Tibial artery (tissue), 4 donors: ENCODE data around the gene ZNF37A.
"Not testable (repeated sequence)": the region's sequence is repeated elsewhere in the genome, so short reads cannot be mapped to it uniquely, and the experiment has no call there.

Source experiments
- DNase-seq, 2 donors: peaks; one replicate each; pipeline ENCODE4 v3.0.0-alpha.2; 2019
- H3K27ac ChIP-seq, 2 donors: fragments of 200-600 bp; sonication (generic) in 1 of 2; 1 replicate in 1 of 2; 2 replicates in 1 of 2; pipeline ENCODE4 v1.5.1; 2018 to 2019; ENCODE audit warnings: mild to moderate bottlenecking in 1 of 2
- H3K27me3 ChIP-seq, 2 donors: fragments of 200-600 bp; sonication (generic) in 1 of 2; one replicate each; pipeline versions ENCODE4 v1.5.1 to v1.6.0; 2016 to 2019
- H3K36me3 ChIP-seq, 3 donors: fragments of 200-600 bp; sonication (generic) in 2 of 3; one replicate each; pipeline ENCODE4 v1.5.1; 2016 to 2019; ENCODE audit warnings: mild to moderate bottlenecking in 2 of 3
- H3K4me1 ChIP-seq, 4 donors: fragments of 200-600 bp; sonication (generic) in 2 of 4; 1 replicate in 3 of 4; 2 replicates in 1 of 4; pipeline ENCODE4 v1.5.1; 2016 to 2019
- H3K4me3 ChIP-seq, 2 donors: fragments of 200-600 bp; sonication (generic) in 1 of 2; 1 replicate in 1 of 2; 2 replicates in 1 of 2; pipeline ENCODE4 v1.5.1; 2018 to 2019; ENCODE audit warnings: mild to moderate bottlenecking in 2 of 2
- H3K9me3 ChIP-seq, 3 donors: fragments of 200-600 bp; sonication (generic) in 1 of 3; one replicate each; pipeline ENCODE4 v1.5.1; 2016 to 2019
- CTCF ChIP-seq, 2 experiments: fragments of 200-600 bp in 1 of 2; fragments of 450-650 bp in 1 of 2; IDR thresholded peaks; one replicate each; pipeline ENCODE4 v1.5.1; 2017 to 2019; ENCODE audit warnings: antibody characterized with exemption in 2 of 2, mild to moderate bottlenecking in 1 of 2, moderate library complexity in 1 of 2
- intact Hi-C: fragments of 100-400 bp; cut with DNase I; formaldehyde crosslinking; loops from one replicate; pipeline ENCODE4 v1.15.0; 2023; ENCODE audit warnings: low total_unique reads

Gene ZNF37A

GRCh38 chr10:38094158-38094926 is at the start of gene ZNF37A:
Gene ZNF37A, plus strand, starts transcription at chr10:38094337. Its CDS starts 2,281 bp downstream, at chr10:38096618.
- Histone ChIP-seq H3K4me3 (peak within 1 kb of the TSS; percentile 81 to 89), H3K36me3 (peaks cover 38 to 41% (median 39%) of the 10 kb centered on the region in 3 donors), H3K27ac (peak within 1 kb of the TSS; percentile 88 to 92), H3K4me1 (peaks cover 0 to 14% (median 6%) of the 10 kb centered on the region in 4 donors), H3K27me3 (no peaks in the 10 kb centered on the region), H3K9me3 (peaks cover 0 to 4% (median 0%) of the 10 kb centered on the region in 3 donors)
- DNase-seq, result peak; percentile 96 to 98
- intact Hi-C loops, result loop anchor here (1.0 to 10.0 kb wide), 3 partner anchors 84 to 240 kb away; partner anchors contain the start of genes ZNF248, ZNF25 and ZNF33A
- no peak for TF ChIP-seq CTCF (IDR thresholded peaks at IDR 0.05)

- no peaks in the 10 kb centered on the region for H3K9me3 ChIP-seq
- no peaks in the 10 kb centered on the region for H3K4me1 ChIP-seq
- DNase-seq, result no peak
- peaks cover 34 to 57% (median 50%) of the 10 kb centered on the region in 3 donors for H3K36me3 ChIP-seq
- H3K4me3 ChIP-seq, result no peak overlapping the region
- H3K27ac ChIP-seq, result no peak overlapping the region
- no peaks in the 10 kb centered on the region for H3K27me3 ChIP-seq
- no peak for TF ChIP-seq CTCF (IDR thresholded peaks at IDR 0.05)
- intact Hi-C loops, result no loop called here
These were observed 49.0 kb upstream of the ZNF37A start for GRCh38 chr10:38045129-38045528.

DNA sequence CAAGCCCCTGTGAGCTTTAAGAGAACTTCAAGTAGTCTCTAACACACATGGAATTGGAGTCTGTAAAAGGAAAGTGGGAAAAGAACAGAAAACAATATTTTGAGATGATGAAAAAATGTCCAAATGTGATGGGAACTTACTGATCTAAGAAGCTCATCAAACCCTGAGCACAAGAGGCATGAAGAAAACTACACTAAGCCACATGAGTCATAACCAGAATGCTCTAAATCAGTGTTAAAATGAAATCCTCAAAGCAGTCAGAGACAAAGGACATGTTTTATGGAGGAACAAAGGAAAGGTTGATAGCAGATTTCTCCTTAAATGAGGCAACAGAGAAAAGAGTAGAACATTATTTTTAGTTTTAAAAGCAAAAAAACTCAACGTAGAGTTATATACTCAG is 46.5 kb upstream of the ZNF37A start:
- intact Hi-C loops, result no loop called here
- no peak for DNase-seq

DNA sequence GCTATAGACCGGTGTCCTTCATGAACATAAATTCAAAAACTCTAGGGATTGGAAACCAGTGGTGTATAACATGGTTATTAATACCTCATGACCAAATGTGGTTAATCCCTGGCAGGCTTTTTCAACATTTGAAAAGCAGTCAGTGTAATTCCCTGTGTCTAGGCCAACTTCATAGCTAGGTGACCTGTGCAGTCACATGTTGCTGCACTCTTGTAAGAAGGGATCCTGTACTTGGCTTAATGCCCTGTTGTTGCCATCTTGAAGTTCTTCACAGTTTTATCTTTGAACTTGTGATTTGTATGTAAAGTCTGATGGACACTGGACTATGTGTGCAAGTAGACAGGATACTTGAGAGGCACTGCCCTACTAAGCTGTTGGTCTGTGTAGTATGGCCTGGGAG is 43.9 kb upstream of the ZNF37A start:
- peaks cover 43 to 82% (median 76%) of the 10 kb centered on the region in 3 donors for H3K36me3 ChIP-seq
- peaks cover 0 to 37% (median 13%) of the 10 kb centered on the region in 3 donors for H3K9me3 ChIP-seq
- intact Hi-C loops, result no loop called here
- no peak overlapping the region for H3K27ac ChIP-seq
- DNase-seq, result no peak
- H3K27me3 ChIP-seq, result no peaks in the 10 kb centered on the region
- H3K4me3 ChIP-seq, result no peak overlapping the region
- no peaks in the 10 kb centered on the region for H3K4me1 ChIP-seq
- TF ChIP-seq CTCF (IDR thresholded peaks at IDR 0.05), result no peak

More for the DNA sequence above, 46.5 kb upstream of the ZNF37A start:
- Histone ChIP-seq H3K36me3 (peaks cover 35 to 69% (median 67%) of the 10 kb centered on the region in 3 donors), H3K9me3 (peaks cover 0 to 15% (median 0%) of the 10 kb centered on the region in 3 donors), H3K4me1 (no peaks in the 10 kb centered on the region), H3K27me3 (no peaks in the 10 kb centered on the region), H3K4me3 (no peak overlapping the region), H3K27ac (no peak overlapping the region)
- TF ChIP-seq CTCF (IDR thresholded peaks at IDR 0.05), result no peak

- no peaks in the 10 kb centered on the region for H3K27me3 ChIP-seq
- no peaks in the 10 kb centered on the region for H3K4me1 ChIP-seq
- no peak for TF ChIP-seq CTCF (IDR thresholded peaks at IDR 0.05)
- intact Hi-C loops, result no loop called here
- H3K4me3 ChIP-seq, result no peak overlapping the region
- DNase-seq, result no peak
- peaks cover 75 to 93% (median 89%) of the 10 kb centered on the region in 3 donors for H3K36me3 ChIP-seq
- peaks cover 0 to 75% (median 28%) of the 10 kb centered on the region in 3 donors for H3K9me3 ChIP-seq
- no peak overlapping the region for H3K27ac ChIP-seq
These were observed 39.8 kb upstream of the ZNF37A start for GRCh38 chr10:38054361-38054797.

- H3K4me1 ChIP-seq, H3K27ac ChIP-seq, H3K27me3 ChIP-seq, DNase-seq, intact Hi-C loops, H3K4me3 ChIP-seq: not testable (repeated sequence)
- H3K36me3 ChIP-seq, result peaks cover 82 to 92% (median 91%) of the 10 kb centered on the region in 3 donors
- H3K9me3 ChIP-seq, result peaks cover 0 to 79% (median 28%) of the 10 kb centered on the region in 3 donors
These were observed 38.8 kb upstream of the ZNF37A start for GRCh38 chr10:38055274-38055894.

GRCh38 chr10:38069663-38070062 is 24.5 kb upstream of the ZNF37A start:
- not testable (repeated sequence) for H3K4me3 ChIP-seq

More at GRCh38 chr10:38069663-38070062, 24.5 kb upstream of the ZNF37A start:
- H3K27ac ChIP-seq, DNase-seq, intact Hi-C loops, H3K27me3 ChIP-seq, H3K4me1 ChIP-seq, H3K36me3 ChIP-seq: not testable (repeated sequence)
- peaks cover 0 to 14% (median 11%) of the 10 kb centered on the region in 3 donors for H3K9me3 ChIP-seq
